SIG-M5 (cell line): ENCODE results near the gene PROM2.

Experiments used
- DNase-seq: peaks from one replicate; lab custom pipeline; 2025; lab: John Stamatoyannopoulos, UW

PROM2 gene

DNA sequence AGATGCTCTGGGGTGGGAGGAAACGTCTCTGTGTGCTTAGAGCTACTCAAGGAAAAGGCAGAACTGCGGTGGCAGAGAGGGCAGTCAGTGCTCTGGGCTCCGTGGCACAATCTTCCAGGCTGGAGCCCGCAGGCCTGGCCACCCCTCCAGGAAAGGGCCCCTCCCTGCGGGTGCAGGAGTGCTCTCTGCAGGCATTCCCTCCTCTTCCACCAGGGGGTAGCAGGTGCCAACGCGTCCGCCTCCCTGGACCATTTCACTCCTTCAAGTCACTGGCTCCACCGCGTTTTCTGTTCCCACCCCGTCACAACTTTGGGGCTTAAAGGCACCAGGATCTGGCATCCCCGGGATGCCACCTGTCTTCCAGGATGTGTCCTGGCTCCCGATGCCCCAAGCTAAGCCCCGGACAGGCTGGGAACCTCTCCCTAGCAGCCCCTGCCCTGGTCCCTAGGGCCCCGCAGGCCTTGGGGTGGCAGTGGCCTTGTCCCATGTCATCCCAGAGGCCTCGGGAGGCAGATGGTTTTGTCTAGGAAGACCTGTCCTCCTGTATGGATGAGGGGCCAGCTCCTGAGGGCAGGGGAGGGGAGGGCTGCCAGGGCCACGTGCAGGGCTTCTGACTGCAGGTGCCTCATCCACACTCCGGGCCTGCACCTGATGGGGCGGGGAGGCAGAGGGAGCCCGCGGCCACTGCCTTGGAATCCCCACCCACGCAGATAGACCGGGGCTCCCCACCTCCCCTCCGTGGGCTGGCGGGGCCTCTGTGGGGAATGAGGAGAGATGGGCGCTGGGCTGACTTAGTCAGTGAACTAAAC, 49.3 kb downstream of the PROM2 start:
- DNase-seq = no peak

DNA sequence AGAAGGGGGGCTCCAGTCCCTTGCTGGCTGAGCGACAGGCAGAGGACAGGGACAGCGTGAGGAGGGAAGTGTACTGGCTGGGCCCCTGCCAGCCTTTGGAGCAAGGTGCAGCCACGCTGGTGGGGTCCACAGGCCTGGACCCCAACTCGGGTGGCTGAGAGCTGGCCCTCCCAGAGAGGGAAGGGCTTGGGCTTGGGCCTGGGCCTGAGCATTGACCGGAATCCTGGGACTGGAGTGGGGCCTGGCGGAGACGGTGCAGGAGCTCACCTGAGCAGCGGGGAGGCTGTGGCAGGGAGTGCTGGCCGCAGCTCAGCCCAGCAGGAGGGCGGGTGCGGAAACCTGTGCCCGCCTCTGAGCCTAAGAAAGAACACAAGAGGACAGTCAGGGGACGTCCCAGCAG, 50.8 kb downstream of the PROM2 start:
- no peak for DNase-seq

DNA sequence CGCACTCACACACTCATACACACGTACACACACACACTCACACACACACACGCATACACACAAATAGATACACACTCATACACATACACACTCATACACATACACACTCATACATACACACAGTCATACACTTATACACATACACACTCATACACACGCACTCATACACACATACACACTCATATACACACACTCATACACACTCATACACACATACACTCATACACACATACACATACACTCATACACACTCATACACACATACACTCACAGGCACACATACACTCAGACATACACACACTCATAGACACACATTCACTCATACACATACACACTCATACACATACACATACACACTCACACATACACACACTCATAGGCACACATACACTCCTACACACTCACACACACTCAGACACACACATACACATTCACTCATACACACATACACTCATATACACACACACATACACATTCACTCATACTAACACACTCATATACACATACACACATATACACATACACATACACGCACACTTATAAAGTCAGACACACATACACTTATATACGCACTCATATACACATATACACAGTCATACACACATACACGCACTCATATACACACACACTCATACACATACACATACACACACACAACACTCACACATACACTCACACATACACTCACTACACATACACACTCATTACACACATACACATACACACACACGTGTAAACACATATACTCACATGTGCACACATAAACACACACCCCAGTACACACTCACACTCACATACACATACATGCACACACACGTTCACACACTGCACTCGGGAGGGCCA, 51.6 kb downstream of the PROM2 start:
- DNase-seq = no peak

DNA sequence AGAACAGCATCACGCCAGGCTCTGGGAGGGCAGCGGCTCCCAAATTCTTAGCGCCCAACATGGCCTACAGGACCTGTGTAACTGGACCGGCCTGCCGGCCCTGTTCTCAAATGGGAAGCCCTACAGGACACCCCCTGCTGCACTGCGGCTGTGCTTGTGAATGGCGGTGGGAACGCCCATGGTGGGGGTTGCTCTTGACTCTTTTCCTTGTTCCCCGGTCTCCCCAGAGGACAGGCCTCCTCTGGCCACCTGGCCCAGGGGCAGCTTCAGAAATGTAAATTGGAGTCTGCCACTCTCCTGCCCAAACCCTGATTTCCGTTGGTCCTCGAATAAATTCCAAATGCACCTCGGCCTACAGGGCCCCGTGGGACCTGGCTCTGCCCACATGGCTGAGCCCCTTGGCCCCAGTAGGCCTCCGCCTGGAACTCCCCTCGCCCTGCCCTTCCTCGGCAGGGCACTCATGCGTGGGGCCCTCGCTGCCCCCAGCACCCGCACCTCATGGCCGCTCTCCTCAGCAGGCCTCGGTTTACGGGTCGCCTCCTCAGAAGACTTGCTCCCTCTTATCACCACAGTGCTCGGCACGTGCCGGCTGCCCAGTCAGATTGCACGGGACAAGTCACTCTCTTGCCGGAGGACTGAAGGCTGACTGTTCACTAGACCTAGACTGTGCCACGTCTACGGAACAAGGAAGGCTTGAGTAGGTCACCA, 52.3 kb downstream of the PROM2 start:
- no peak for DNase-seq

DNA sequence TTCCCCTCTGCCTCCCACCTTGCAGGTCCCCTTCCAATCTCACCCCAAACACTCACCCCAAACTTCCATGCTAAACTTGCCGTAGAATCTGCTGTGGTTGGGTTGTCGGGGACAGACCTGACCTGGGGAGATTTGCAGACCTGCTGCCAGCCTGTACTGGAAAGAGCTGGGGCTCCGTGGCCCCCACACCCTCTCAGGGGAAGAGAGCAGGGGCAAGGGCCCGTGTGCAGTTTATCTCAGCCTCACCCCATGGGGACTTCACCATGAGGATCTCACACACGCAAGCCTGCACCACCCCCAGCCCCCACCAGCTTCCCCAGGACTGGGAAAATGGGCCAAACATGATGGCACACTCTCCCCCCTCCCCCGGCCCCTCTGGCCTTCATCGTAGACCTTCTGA, 53.6 kb downstream of the PROM2 start:
- no peak for DNase-seq

DNA sequence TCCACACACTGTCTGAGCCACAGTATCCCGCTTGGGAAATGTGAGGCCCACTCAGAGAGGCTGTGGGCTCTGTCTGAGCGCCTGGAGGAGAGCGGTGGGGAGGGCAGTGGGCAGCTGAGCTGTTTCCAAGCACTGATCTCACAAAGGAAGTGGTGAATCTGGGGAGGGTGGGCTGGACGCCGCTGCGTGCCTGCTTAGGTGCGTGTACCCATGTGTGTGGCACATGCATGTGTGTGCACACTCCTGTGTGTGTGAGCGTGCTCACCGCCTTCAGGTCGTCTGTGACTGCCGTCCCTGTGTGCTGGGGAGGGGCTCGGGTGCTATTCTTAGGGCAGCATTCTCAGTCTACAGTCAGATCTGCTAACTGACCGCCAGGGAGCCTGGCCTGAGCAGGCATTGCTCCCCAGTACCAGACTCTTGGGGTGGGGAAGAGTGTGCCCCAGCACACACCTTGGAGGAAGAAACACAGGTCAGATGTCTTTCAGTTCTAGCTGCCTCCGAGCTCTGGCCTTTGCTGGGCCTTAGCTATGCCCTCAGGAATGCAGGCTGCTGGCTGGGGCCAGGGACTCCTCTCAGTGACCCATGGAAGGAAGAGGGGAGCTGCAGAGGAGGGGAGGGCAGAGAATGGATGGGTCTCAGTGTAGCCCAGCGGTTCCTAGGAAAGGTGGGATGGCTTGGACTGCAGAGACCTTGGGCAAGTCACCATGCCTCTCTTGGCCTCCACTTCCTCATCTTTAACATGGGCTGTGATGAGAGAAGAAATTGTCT, 54.3 kb downstream of the PROM2 start:
- DNase-seq = no peak

DNA sequence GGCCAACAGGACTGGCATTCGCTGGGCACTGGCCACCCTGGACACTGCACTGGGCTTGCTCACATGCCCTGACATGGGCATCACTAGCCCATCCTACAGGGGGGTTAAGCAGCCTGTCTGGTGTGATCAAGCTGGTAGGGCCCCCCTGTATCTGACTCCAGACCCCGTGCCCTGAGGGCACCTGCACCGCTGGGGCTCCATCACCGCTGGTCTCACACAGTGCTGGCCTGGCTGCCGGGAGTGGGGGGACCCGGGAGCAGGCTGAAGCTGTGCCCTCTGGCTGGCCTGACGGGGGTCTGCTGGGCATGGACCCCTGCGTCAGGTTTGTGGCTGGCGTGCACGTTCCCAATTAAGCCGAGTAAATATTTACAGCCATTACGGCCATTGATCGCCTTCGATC, 55.2 kb downstream of the PROM2 start:
- DNase-seq = no peak

DNA sequence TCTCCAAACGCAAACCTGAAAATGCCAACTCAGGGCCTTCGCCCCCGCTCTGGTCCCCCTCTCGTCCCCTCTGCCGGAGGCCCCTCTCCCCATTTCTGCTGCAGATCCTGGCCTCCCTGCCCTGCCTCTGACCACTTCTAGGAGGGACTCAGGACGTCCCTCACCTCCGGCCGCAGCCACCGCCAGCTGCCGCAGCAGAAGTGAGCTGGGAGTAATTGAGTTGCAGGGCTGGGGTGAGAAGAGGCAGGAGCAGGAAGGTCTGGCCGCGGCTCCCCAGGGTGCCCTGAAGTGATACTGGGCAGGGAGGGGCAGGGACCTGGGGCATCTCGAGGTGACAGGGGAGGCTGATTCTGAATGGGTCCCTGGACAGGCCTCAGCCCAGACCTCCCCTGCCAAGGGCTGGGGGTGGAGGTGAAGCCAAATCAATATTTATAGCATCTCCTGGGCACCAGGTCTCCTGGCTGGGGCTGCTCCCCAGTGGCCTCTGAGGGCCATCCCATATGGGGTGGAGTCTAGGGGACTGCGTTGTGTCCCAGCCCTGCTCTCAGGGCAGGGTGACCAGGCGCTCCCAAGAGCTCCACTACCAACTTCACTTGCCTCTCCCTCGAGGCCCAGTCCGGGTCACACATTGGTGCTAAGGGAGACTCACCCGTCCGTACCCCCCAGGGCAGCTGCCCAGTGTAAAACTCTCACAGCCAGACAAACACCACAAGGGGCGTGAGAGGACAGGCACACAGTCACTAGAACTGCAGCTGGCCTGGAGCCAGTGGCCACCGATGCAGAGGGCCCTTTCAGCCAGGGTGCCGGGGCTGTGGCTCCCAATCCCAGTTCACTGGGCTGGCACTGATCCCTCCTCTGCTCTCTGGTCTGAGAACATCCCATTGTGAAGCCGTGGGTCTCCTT, 55.9 kb downstream of the PROM2 start:
- no peak for DNase-seq

DNA sequence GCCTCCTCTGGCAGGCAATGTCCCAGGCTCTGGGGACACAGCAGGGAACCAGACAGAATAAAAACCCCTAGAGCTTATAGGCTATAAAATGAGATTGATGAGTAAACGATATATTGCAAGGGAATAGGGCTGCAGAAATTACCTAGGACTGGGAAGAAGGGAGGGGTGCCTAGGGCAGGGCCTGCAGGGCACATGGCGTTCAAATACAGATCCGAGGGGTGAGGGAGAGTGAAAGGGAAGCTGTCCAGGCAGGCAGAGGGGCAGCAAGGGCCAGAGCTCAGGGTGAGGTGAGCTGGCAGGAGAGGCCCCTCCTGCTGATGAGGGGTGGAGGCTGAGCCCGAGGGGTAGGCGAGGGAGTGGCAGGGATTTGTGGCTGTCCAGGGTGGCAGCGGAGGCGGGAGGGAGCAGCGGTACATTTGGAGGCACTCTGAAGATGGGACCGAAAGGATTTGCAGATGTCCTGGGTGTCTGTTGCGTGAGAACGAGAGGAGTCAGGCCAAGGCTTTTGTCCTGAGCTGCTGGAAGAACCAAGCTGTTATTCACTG, 56.6 kb downstream of the PROM2 start:
- DNase-seq = no peak

DNA sequence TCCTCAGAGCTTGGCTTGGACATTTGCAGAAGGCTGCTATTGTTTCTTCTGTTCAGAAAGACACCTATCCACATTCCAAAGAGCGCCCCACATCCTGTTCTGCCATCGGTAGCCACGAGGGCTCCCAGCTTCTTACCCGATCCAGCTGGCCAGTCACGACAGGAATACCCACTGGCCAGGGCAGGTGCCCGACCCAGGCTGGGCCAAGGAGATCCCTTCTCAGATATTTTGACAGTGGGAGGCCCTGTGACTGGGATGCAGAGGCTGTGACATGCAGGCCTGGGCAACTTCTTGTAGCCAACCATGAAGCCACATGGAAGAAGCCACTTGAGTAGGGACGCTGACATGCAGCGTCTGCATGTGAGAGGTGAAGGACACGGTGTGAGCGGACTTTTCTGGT, 57.4 kb downstream of the PROM2 start:
- DNase-seq = no peak

DNA sequence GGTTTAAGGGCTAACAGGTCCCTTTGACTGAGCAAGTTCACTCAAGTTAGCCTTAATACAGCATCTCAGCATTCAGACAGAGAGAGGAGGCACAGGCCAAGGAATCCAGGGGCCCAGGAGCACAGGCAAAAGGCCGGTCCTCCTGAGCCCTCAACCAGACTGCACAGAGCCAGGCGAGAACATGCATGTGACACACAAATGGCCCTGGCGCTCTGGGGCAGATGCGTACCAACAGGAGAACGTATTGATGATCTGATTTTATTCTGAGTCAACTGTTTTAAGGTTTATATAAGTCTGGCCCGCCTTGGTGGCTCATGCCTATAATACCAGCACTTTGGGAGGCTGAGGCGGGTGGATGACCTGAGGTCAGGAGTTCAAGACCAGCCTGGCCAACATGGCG, 57.8 kb downstream of the PROM2 start:
- DNase-seq = no peak

DNA sequence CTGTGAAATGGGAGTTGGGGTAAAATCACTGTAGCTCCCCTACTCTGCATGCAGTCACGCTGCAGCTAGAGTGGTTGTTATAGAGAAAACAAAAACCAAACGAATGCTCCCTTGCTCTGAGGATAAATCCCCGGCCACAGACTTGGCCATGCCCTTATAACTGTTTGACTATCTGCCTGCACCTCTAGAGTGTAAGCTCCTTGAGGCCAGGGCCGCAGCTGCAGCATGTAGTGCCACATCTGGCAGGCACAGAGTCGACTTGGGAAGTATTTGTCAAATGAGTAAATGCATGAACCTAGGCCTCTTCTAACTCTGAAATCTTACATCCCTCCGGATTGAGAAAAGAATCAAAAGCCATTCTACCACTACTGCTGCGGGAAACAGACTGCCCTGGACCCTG, 58.8 kb downstream of the PROM2 start:
- DNase-seq = no peak

DNA sequence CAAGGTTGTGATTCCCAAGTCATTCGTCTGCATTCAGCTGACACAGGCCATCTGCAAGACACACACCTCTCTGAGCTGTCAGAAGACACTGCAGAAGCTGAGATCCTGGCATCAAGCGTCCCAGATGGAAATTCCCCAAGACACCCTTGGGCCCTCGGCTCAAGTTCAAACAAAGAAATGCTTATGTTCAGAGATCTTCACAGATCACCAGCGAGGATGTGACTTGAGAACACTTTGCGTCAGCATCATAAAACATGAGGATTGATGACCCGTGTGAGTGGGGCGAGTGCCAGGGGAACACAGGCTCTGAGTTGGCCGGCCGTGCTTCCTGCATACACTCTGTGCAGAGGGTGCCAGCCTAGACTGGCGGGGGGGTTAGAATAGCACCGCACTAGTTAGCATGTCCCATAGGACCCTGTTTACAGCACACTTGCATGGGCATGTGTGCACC, 59.7 kb downstream of the PROM2 start:
- no peak for DNase-seq

DNA sequence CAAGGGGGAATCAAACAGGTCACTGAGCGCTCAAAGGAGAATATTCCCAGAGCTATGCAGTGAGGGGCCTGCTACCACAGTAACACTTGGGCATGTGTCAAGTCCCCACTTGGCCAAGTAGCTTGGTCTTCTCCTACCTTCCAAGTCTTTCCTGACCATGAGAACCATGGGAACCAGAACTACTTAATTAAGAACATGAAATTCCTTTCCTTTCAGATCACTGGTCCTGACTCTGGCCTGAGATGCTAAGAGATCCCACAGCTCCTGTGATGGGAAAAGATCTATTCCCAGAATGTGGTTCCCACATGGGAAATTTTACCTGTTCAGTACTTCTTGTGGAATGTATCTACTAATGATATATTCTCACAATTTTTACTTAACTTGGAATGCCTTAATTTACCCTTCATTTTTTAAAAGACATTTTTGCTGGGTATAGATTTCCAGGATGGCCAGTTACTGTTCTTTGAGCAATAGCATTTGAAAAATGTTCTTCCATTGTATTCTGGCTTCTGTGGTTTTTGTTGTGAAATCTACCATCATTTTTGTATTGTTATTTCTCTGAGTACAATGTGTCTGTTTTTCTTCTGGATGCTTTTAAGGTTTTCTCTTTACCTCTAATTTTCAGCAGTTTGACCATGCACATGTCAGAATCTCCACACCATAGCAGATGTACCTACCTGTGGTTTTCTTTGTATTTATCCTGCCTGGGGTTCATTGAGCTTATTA, 60.8 kb downstream of the PROM2 start:
- DNase-seq = no peak

DNA sequence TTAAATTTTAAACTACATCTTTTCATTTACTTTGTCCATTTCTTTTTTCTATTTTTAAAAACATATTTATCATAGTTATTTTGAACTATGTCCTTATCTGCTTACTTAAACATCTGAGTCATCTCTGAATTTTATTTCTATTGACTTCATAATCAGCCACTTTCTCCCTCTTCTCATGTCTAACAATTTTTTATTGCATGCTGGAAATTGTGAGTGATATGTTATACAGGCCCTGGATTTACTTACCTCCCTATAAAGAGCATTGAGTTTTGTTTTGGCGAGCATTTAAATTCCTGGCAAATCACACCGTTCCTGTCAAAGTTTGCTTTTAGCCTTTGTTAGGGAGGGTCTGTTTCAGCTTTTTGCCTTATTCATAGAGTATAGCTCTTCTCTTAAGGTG, 62.2 kb downstream of the PROM2 start:
- no peak for DNase-seq

DNA sequence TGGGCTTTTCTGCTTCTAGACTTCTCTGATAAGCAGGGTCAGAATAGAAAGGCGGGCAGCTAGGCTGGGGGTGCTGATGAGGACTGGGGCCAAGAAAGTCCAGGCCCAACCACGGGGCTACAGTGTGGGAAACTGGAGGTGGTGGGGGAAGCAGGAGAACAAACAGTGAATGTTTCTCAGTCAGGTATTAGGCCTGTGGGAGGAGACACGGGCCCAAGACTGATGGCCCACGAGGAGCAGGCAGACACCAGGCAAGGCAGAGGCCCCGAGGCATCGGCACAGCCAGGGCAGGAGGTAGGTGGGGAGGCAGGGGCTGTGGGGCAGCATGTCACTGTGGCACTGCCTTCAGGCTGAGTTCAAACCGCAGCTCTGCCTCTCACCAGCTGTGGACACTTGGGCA, 63.6 kb downstream of the PROM2 start:
- DNase-seq = no peak
